Keratinocyte (primary cell): ENCODE measurements around the gene ARL11. TPM values are rescaled to one million over a fixed set of nuclear protein-coding genes. Genes with fewer than 3 reads are reported as not detected.
"Not testable (repeated sequence)": the region's sequence is repeated elsewhere in the genome, so short reads cannot be mapped to it uniquely, and the experiment has no call there.

Source experiments
- DNase-seq: peaks from one replicate; pipeline ENCODE4 v3.0.0-alpha.2; 2011; ENCODE audit warnings: low read depth, missing footprints, low spot score
- FAIRE-seq: peaks from 2 replicates; lab custom pipeline; 2011; peaks lifted over from hg19 to GRCh38; lab: Jason Lieb, UNC
- H2AFZ ChIP-seq: 2 replicates; pipeline ENCODE4 v1.6.0; 2012; ENCODE audit warnings: low read length, control low read depth, inconsistent platforms; ENCODE audit not compliant: control insufficient read depth
- H3K27ac ChIP-seq: 2 replicates; pipeline ENCODE4 v1.5.1; 2011; ENCODE audit warnings: low read length; ENCODE audit not compliant: control insufficient read depth, insufficient read depth
- H3K27me3 ChIP-seq: 3 replicates; pipeline ENCODE4 v1.6.0; 2011; ENCODE audit warnings: low read length; ENCODE audit not compliant: control insufficient read depth, insufficient read depth; ENCODE audit errors: extremely low read depth
- H3K36me3 ChIP-seq, 2 experiments: 2 replicates in 1 of 2; 3 replicates in 1 of 2; pipeline ENCODE4 v1.5.1; 2011; ENCODE audit warnings: low read length in 2 of 2, mild to moderate bottlenecking in 1 of 2; ENCODE audit not compliant: control insufficient read depth in 2 of 2, insufficient read depth in 2 of 2; ENCODE audit errors: extremely low read depth in 1 of 2
- H3K4me1 ChIP-seq: 3 replicates; pipeline ENCODE4 v1.5.1; 2011; ENCODE audit warnings: low read length; ENCODE audit not compliant: control insufficient read depth, insufficient read depth; ENCODE audit errors: extremely low read depth
- H3K4me2 ChIP-seq: 3 replicates; pipeline ENCODE4 v1.6.0; 2011; ENCODE audit warnings: low read depth, low read length; ENCODE audit not compliant: control insufficient read depth, insufficient read depth; ENCODE audit errors: extremely low read depth
- H3K4me3 ChIP-seq, 3 experiments: fragments of 200-600 bp in 1 of 3; sonication (generic) in 1 of 3; 2 replicates in 2 of 3; 3 replicates in 1 of 3; pipeline ENCODE4 v1.5.1; 2011 to 2016; ENCODE audit warnings: low read length in 3 of 3, mild to moderate bottlenecking in 3 of 3, control low read depth in 2 of 3, inconsistent platforms in 1 of 3, low read depth in 1 of 3, mixed read lengths in 1 of 3, mixed run types in 1 of 3, moderate library complexity in 1 of 3; ENCODE audit not compliant: control insufficient read depth in 2 of 3, insufficient read depth in 2 of 3; ENCODE audit errors: extremely low read depth in 1 of 3
- H3K79me2 ChIP-seq: 2 replicates; pipeline ENCODE4 v1.6.0; 2012; ENCODE audit warnings: low read length; ENCODE audit not compliant: control insufficient read depth, insufficient read depth
- H3K9ac ChIP-seq: 3 replicates; pipeline ENCODE4 v1.6.0; 2011; ENCODE audit warnings: low read length; ENCODE audit not compliant: control insufficient read depth, insufficient read depth; ENCODE audit errors: extremely low read depth
- H3K9me1 ChIP-seq: 3 replicates; pipeline ENCODE4 v1.6.0; 2011; ENCODE audit warnings: low read length; ENCODE audit not compliant: control insufficient read depth, insufficient read depth; ENCODE audit errors: extremely low read depth
- H3K9me3 ChIP-seq: 2 replicates; pipeline ENCODE4 v1.5.1; 2012; ENCODE audit warnings: low read depth, low read length; ENCODE audit not compliant: control insufficient read depth
- H4K20me1 ChIP-seq: 3 replicates; pipeline ENCODE4 v1.6.0; 2011; ENCODE audit warnings: low read length; ENCODE audit not compliant: control insufficient read depth, insufficient read depth; ENCODE audit errors: extremely low read depth
- CTCF ChIP-seq, 3 experiments: IDR thresholded peaks in 1 of 3; conservative IDR thresholded peaks in 1 of 3; optimal IDR thresholded peaks in 1 of 3; 2 replicates in 2 of 3; 3 replicates in 1 of 3; pipeline versions ENCODE3 to v1.5.1; 2011; ENCODE audit warnings: low read length in 3 of 3, mild to moderate bottlenecking in 3 of 3, moderate library complexity in 2 of 3, control low read depth in 1 of 3, inconsistent platforms in 1 of 3; ENCODE audit not compliant: insufficient read depth in 2 of 3; ENCODE audit errors: extremely low read depth in 1 of 3
- EZH2 ChIP-seq: IDR thresholded peaks from one replicate; pipeline ENCODE4 v1.6.1; 2012; ENCODE audit warnings: inconsistent platforms, mild to moderate bottlenecking, low read length, moderate library complexity
- dilution Hi-C: fragments of 300-500 bp; cut with MboI; formaldehyde crosslinking; loops from one replicate; pipeline ENCODE4 v1.7.0; 2020; ENCODE audit warnings: low sequenced_read_pairs; ENCODE audit not compliant: extremely low pct_ligation_motif_present
- polyA plus RNA-seq, 5 experiments: library from polyadenylated mRNA; depleted of rRNA in 3 of 5; stranded (reverse) in 3 of 5; stranded (forward) in 1 of 5; unstranded in 1 of 5; fragments of >200 nt; gene quantifications; 1 replicate in 1 of 5; 2 replicates in 3 of 5; 3 replicates in 1 of 5; pipeline versions ENCODE4 v1.2.1 to v1.2.3, GENCODE V29; 2011 to 2012; ENCODE audit warnings: missing spikeins in 2 of 5, low read depth in 1 of 5, low replicate concordance in 1 of 5

Gene ARL11
- polyA plus RNA-seq, 1 donor (not counting 4 experiments of a cell fraction or from before 2014, with no cell fraction given) = 0.55 TPM

- Histone ChIP-seq H3K4me3 (no peak overlapping the region), H3K27me3 (no peaks in the 10 kb centered on the region), H2AFZ (no peak overlapping the region), H3K9me1 (no peaks in the 10 kb centered on the region), H3K4me1 (no peaks in the 10 kb centered on the region), H3K27ac (no peak overlapping the region), H4K20me1 (no peaks in the 10 kb centered on the region), H3K79me2 (no peaks in the 10 kb centered on the region), H3K9me3 (no peaks in the 10 kb centered on the region), H3K4me2 (no peak overlapping the region), H3K9ac (no peak overlapping the region), H3K36me3 (no peaks in the 10 kb centered on the region)
- TF ChIP-seq CTCF (optimal IDR thresholded peaks at IDR 0.05 in 1 of 3, IDR thresholded peaks at IDR 0.05 in 1 of 3, conservative IDR thresholded peaks at IDR 0.05 in 1 of 3; ENCODE audit: extremely low read depth in 1 of 3, insufficient read depth in 2 of 3, low read length in 3 of 3) = no peak
- dilution Hi-C loops = no loop called here
- FAIRE-seq (no peak), DNase-seq (no peak)
Observed at GRCh38 chr13:49610176-49610575, 18.1 kb upstream of the ARL11 start.

DNA sequence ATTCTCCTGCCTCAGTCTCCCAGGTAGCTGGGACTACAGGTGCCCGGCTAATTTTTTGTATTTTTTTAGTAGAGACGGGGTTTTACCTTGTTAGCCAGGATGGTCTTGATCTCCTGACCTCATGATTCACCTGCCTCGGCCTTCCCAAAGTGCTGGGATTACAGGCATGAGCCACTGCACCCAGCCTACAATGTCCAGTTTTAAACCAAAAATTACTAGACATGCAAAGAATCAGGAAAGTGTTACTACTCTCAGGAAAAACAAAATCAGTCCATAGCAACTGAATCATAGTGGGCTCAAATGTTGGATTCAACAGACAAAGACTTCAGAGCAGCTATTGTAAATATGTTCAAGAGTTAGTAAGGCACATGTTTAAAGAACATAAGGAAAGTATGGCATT is 16.3 kb upstream of the ARL11 start:
- H4K20me1 ChIP-seq, FAIRE-seq, dilution Hi-C loops, H3K4me2 ChIP-seq, DNase-seq, H3K9me3 ChIP-seq, H3K27ac ChIP-seq, H3K4me1 ChIP-seq, H3K4me3 ChIP-seq, H3K9me1 ChIP-seq, H3K27me3 ChIP-seq, H3K79me2 ChIP-seq, H3K9ac ChIP-seq, H2AFZ ChIP-seq, H3K36me3 ChIP-seq: not testable (repeated sequence)

GRCh38 chr13:49615836-49616675 is 12.3 kb upstream of the ARL11 start:
- H4K20me1 ChIP-seq = no peaks in the 10 kb centered on the region
- H3K4me1 ChIP-seq = no peaks in the 10 kb centered on the region
- H3K36me3 ChIP-seq = no peaks in the 10 kb centered on the region
- no peaks in the 10 kb centered on the region for H3K9me1 ChIP-seq
- no peaks in the 10 kb centered on the region for H3K9me3 ChIP-seq
- H3K27me3 ChIP-seq = no peaks in the 10 kb centered on the region
- DNase-seq (no peak), FAIRE-seq (no peak)
- TF ChIP-seq CTCF (optimal IDR thresholded peaks at IDR 0.05 in 1 of 3, IDR thresholded peaks at IDR 0.05 in 1 of 3, conservative IDR thresholded peaks at IDR 0.05 in 1 of 3; ENCODE audit: extremely low read depth in 1 of 3, insufficient read depth in 2 of 3, low read length in 3 of 3) (no peak), EZH2 (no peak)
- no peak overlapping the region for H3K4me3 ChIP-seq
- no peak overlapping the region for H2AFZ ChIP-seq
- H3K79me2 ChIP-seq = no peaks in the 10 kb centered on the region
- dilution Hi-C loops = no loop called here
- H3K9ac ChIP-seq = no peak overlapping the region
- H3K4me2 ChIP-seq = no peak overlapping the region
- no peak overlapping the region for H3K27ac ChIP-seq
